Measurements from ENCODE around the gene TRIM56.
A peak's percentile ranks its signal among the peaks of the same experiment; 100 is the strongest.
"Not testable (repeated sequence)": the region's sequence is repeated elsewhere in the genome, so short reads cannot be mapped to it uniquely, and the experiment has no call there.

TRIM56 gene

GRCh38 chr7:101113836-101114235, 28.6 kb downstream of the TRIM56 start:
- DNase-seq = no peak

GRCh38 chr7:101114492-101114891, 29.2 kb downstream of the TRIM56 start:
- no peak for DNase-seq

GRCh38 chr7:101115215-101115614, 29.9 kb downstream of the TRIM56 start:
- DNase-seq = no peak

GRCh38 chr7:101116898-101117297, 31.6 kb downstream of the TRIM56 start:
- DNase-seq = no peak

GRCh38 chr7:101118856-101119255, 33.6 kb downstream of the TRIM56 start:
- no peak for DNase-seq

GRCh38 chr7:101119876-101120275, 34.6 kb downstream of the TRIM56 start:
- no peak for DNase-seq

- DNase-seq = no peak
Measured at GRCh38 chr7:101120315-101120714, 35.0 kb downstream of the TRIM56 start.

GRCh38 chr7:101121631-101121990, 36.3 kb downstream of the TRIM56 start:
- DNase-seq = not testable (repeated sequence)

GRCh38 chr7:101121991-101122932, 37.0 kb downstream of the TRIM56 start:
- DNase-seq = no peak

GRCh38 chr7:101122933-101123702, 37.8 kb downstream of the TRIM56 start:
- DNase-seq = no peak

GRCh38 chr7:101123703-101124068, 38.4 kb downstream of the TRIM56 start:
- no peak for DNase-seq

- DNase-seq = no peak
Measured at GRCh38 chr7:101124376-101125056, 39.2 kb downstream of the TRIM56 start.

- DNase-seq = no peak
Measured at GRCh38 chr7:101125989-101126650, 40.8 kb downstream of the TRIM56 start.

- peak; percentile 81 for DNase-seq
Measured at GRCh38 chr7:101126651-101127459, 41.6 kb downstream of the TRIM56 start, which contains the start of gene SERPINE1. Gene SERPINE1 (plus strand): TSS chr7:101127104. CDS start chr7:101128394, 1,290 bp downstream.

GRCh38 chr7:101127460-101128039, 42.3 kb downstream of the TRIM56 start:
- DNase-seq = no peak

- DNase-seq = no peak
Measured at GRCh38 chr7:101128040-101128834, 43.0 kb downstream of the TRIM56 start.

- no peak for DNase-seq
Measured at GRCh38 chr7:101129603-101130117, 44.4 kb downstream of the TRIM56 start.

GRCh38 chr7:101132626-101133600, 47.6 kb downstream of the TRIM56 start:
- not testable (repeated sequence) for DNase-seq

Data from NCI-H2227 treated with DMSO at 0.1 percent for 48 hours (cell line).